GM21825 (cell line): ENCODE data around the gene ANKRD23.
"Not testable (repeated sequence)": the region's sequence is repeated elsewhere in the genome, so short reads cannot be mapped to it uniquely, and the experiment has no call there.

ENCODE experiments used
- ATAC-seq: cut with Tn5 transposase; IDR thresholded peaks from one replicate; pipeline ENCODE4 v1.9.1; 2021; ENCODE audit warnings: mild to moderate bottlenecking, moderate library complexity; ENCODE audit not compliant: unreplicated experiment

The ANKRD23 gene

GRCh38 chr2:96801005-96801785 is 42.6 kb downstream of the ANKRD23 start:
- peak; percentile 71 for ATAC-seq

DNA sequence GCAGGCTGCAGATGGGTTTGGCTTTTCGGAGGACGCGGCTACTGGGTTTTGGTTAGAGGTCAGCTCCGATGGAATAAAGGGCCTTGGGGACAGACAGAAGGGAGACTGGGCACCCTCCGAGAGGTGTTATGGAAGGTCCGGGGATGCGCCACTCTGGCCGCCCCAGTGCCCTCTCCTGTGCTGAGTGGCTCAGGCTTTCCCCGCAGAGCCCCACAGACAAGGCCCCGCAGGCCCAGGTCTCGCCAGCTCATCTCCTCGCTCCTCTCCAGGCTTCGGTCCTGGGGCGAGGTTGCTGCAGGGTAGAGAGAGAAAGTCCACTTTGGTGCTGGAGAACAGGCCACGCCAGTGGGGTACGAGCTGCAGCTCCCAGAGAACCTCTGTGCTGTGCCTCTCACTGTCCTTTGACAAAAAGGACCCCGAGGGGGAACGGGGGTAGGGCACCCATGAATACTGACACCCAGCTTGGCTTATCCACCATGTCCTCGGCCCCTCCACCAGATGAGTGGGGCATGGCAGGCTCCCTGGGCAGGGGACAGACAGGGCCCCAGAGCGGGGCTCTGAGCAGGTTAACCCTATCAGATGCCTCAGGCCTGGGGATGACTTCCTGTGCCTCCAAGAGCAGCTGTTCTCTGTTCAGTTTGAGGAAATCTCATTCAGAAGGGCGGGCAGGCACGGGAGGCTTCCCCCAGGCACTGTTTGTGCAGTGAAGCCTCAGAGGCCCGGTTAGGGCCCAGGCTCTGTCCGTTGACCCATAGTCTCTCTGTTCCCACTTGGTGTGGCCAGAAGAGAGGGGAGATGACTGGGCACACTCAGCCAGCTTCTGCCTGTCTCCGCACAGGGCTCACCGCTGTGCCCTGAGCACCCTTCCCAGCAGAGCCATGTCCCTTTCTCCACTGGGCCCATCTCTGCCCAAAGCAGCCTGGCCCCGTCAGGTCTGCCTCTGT is 43.5 kb downstream of the ANKRD23 start:
- peak; percentile 5 for ATAC-seq

GRCh38 chr2:96799623-96799935 is 44.2 kb downstream of the ANKRD23 start:
- no peak for ATAC-seq

DNA sequence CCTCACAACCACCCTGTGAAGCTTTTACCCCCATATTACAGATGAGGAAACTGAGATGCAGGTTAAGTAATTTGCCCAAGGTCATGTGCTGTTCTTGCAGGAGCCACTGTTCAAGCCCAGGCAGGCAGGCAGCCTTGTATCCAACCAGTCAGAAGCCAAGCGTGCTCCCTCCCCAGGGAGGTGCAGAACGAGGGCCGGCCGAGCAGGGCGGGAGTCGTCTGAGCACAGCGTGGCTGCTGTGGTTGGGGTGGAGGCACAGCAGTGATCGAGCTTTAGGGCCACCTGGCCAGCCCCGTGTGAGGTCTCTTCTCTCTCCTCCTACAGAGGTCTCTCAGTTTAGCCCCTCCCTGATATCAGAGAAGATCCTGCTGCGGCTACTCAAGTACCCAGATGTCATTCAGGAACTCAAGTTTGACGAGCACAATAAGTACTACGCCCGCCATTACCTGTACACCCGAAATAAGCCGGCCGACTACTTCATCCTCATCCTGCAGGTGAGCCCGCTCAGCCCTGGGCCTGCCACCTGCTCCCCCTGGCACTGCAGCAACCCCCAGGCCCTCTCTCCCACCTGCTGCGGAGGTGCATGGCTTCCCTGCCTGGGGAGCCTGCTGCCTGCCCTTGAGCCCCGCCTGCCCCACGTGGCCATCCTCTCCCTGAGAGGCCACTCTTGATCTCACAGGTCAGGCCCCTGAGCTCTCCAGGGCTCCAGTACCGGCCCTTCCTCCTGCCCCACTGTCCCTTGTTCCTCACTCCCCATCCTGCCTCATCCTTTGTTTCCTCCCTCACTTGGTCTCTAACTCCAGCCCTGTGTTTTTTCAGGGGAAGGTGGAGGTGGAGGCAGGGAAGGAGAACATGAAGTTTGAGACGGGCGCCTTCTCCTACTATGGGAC is 44.8 kb downstream of the ANKRD23 start:
- no peak for ATAC-seq

DNA sequence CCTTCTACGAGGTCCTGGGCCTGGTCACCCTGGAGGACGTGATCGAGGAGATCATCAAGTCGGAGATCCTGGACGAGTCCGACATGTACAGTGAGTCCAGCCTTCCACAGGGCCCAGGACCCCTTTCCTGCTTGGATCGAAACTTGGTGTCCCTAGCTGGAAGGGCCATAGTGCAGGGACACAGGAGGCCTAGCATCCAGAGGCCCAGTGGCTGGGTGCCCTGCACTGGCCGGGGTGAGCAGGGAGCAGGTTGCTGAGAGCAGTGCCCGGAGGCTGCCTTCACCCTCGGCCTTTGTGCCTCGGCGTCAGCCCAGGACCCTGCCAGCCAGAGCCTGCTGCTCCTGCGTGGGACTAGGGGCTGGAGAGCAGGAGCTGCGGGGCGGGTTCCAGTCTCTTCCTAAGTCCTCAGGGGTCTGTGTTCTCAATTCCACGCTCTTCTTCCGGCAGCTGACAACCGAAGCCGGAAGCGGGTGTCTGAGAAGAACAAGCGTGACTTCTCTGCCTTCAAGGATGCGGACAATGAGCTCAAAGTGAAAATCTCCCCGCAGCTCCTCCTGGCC is 46.7 kb downstream of the ANKRD23 start:
- ATAC-seq, result no peak

DNA sequence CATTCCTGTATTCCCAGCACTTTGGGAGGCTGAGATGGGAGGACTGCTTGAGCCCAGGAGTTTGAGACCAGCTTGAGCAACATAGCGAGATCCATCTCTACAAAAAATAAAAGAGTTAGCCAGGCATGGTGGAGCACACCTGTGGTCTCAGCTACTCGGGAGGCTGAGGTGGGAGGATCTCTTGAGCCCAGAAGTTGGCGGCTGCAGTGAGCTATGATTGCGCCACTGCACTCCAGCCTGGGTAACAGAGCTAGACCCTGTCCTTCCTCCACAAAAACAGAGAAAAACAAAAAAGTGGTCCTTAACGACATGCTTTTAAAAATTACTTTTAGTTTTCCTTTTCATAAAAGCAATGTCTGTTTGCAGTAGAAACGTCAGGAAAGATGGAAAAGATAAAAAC is 47.3 kb downstream of the ANKRD23 start:
- not testable (repeated sequence) for ATAC-seq

- no peak for ATAC-seq
Measured at GRCh38 chr2:96795076-96795475, 48.7 kb downstream of the ANKRD23 start.

- no peak for ATAC-seq
Measured at GRCh38 chr2:96792772-96793749, 50.8 kb downstream of the ANKRD23 start.

- ATAC-seq, result no peak
Measured at GRCh38 chr2:96789245-96789617, 54.6 kb downstream of the ANKRD23 start.

DNA sequence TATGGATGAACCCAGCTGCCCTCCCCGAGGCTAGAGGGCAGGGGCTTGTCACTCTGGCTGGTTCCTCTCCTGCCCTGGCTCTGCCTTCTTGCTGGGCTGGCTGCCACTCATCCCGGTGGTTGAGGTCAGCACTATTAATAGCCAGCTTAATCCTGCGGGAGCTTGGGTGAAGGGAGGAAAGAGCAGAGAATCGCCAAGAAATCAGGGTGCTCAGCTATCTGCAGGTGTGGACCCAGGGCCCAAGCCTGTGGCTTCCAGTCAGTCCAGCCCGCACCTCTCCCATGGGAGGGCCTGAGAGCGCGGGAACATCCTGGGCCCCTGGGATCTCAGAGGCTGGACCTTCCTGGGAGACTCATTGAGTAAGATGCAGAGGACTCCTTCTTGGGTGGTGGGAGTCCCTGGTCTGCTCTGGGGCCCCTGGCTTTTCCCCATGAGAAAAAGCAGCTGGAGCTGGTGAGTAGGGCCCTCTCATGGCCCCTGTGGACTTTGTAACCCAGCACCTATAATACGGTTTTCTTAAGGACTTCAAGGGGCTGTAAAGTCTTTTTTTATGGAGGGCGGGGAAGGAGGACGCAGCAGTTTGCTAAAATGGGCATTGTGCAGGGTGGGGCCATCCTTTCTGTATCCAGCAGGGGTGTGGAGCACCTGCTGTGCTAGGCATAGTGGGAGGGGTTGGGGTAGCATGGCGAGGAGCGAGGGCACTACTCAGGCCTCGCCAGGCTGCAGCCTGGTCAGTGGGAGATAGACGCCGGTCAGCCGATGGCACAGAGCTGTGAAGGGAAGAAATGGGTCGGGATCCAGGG is 55.2 kb downstream of the ANKRD23 start:
- no peak for ATAC-seq
